Trophoblast cell (in vitro differentiated cells and primary cell): Measurements from ENCODE around the gene GAK.

Experiments used
- DNase-seq, 2 donors: peaks; one replicate each; pipeline ENCODE4 v3.0.0-alpha.2; 2016
- H2AFZ ChIP-seq: 2 replicates; pipeline ENCODE4 v1.6.1; 2013; ENCODE audit warnings: low read length, moderate library complexity, mild to moderate bottlenecking; ENCODE audit not compliant: insufficient read depth, poor library complexity
- H2AK5ac ChIP-seq: 2 replicates; pipeline ENCODE4 v1.6.1; 2013; ENCODE audit warnings: mild to moderate bottlenecking, low read length
- H2BK120ac ChIP-seq: 2 replicates; pipeline ENCODE4 v1.6.1; 2013; ENCODE audit warnings: low read length, mild to moderate bottlenecking, moderate library complexity; ENCODE audit not compliant: insufficient read depth, poor library complexity
- H2BK12ac ChIP-seq: 2 replicates; pipeline ENCODE4 v1.6.1; 2013; ENCODE audit warnings: mild to moderate bottlenecking, low read length, moderate library complexity
- H2BK5ac ChIP-seq: 2 replicates; pipeline ENCODE4 v1.6.1; 2013; ENCODE audit warnings: low read length, low read depth, moderate library complexity, mild to moderate bottlenecking; ENCODE audit not compliant: poor library complexity
- H3K14ac ChIP-seq: 2 replicates; pipeline ENCODE4 v1.6.1; 2013; ENCODE audit warnings: mild to moderate bottlenecking, low read length
- H3K18ac ChIP-seq: 2 replicates; pipeline ENCODE4 v1.6.1; 2013; ENCODE audit warnings: mild to moderate bottlenecking, low read length
- H3K23ac ChIP-seq: 2 replicates; pipeline ENCODE4 v1.6.1; 2013; ENCODE audit warnings: low read length
- H3K27ac ChIP-seq: 2 replicates; pipeline ENCODE4 v1.5.1; 2013; ENCODE audit warnings: low read depth, mild to moderate bottlenecking, inconsistent platforms, low read length, moderate library complexity
- H3K27me3 ChIP-seq: 2 replicates; pipeline ENCODE4 v1.6.1; 2013; ENCODE audit warnings: inconsistent platforms, mild to moderate bottlenecking, low read length, moderate library complexity; ENCODE audit not compliant: insufficient read depth
- H3K36me3 ChIP-seq, 2 experiments: 1 replicate in 1 of 2; 2 replicates in 1 of 2; pipeline ENCODE4 v1.6.1; 2013; ENCODE audit warnings: low read length in 2 of 2, mild to moderate bottlenecking in 2 of 2, moderate library complexity in 1 of 2; ENCODE audit not compliant: insufficient read depth in 2 of 2, control insufficient read depth in 1 of 2
- H3K4ac ChIP-seq: 2 replicates; pipeline ENCODE4 v1.6.1; 2013; ENCODE audit warnings: low read depth, mild to moderate bottlenecking, low read length, moderate library complexity
- H3K4me1 ChIP-seq, 2 experiments: 1 replicate in 1 of 2; 2 replicates in 1 of 2; pipeline ENCODE4 v1.6.1; 2013; ENCODE audit warnings: low read length in 2 of 2, mild to moderate bottlenecking in 2 of 2, moderate library complexity in 1 of 2; ENCODE audit not compliant: insufficient read depth in 2 of 2, control insufficient read depth in 1 of 2
- H3K4me2 ChIP-seq: 2 replicates; pipeline ENCODE4 v1.6.1; 2013; ENCODE audit warnings: inconsistent platforms, mild to moderate bottlenecking, low read length, moderate library complexity
- H3K4me3 ChIP-seq: 2 replicates; pipeline ENCODE4 v1.5.1; 2013; ENCODE audit warnings: mild to moderate bottlenecking, low read depth, low read length, inconsistent platforms
- H3K79me1 ChIP-seq: one replicate; pipeline ENCODE4 v1.6.1; 2013; ENCODE audit warnings: low read length
- H3K79me2 ChIP-seq: 2 replicates; pipeline ENCODE4 v1.6.1; 2013; ENCODE audit warnings: low read length, mild to moderate bottlenecking; ENCODE audit not compliant: control insufficient read depth, insufficient read depth, poor library complexity
- H3K9ac ChIP-seq: 2 replicates; pipeline ENCODE4 v1.6.1; 2013; ENCODE audit warnings: mild to moderate bottlenecking, low read length
- H3K9me3 ChIP-seq: 2 replicates; pipeline ENCODE4 v1.6.1; 2013; ENCODE audit warnings: low read depth, mild to moderate bottlenecking, control low read depth, inconsistent platforms, low read length; ENCODE audit not compliant: insufficient read depth
- H4K12ac ChIP-seq: 2 replicates; pipeline ENCODE4 v1.6.1; 2013; ENCODE audit warnings: low read depth, mild to moderate bottlenecking, low read length, moderate library complexity
- H4K8ac ChIP-seq: 2 replicates; pipeline ENCODE4 v1.6.1; 2013; ENCODE audit warnings: low read depth, mild to moderate bottlenecking, low read length, moderate library complexity
- H4K91ac ChIP-seq: one replicate; pipeline ENCODE4 v1.6.1; 2013; ENCODE audit warnings: low read depth, mild to moderate bottlenecking, low read length, moderate library complexity
- WGBS: extraction: QIAGEN DNeasy Blood & Tissue Kit; methylation state at CpG from one replicate; pipeline ENCODE4 v1.1.7; 2013; ENCODE audit warnings: missing lambda C conversion rate; ENCODE audit not compliant: insufficient read length, insufficient coverage; ENCODE audit errors: extremely low coverage; 5-methylcytosine and 5-hydroxymethylcytosine counted together

Gene GAK

GRCh38 chr4:868421-868820 is 63.7 kb downstream of the GAK start:
- H4K91ac ChIP-seq = no peak overlapping the region
- H3K27ac ChIP-seq = no peak overlapping the region
- H3K4ac ChIP-seq = no peak overlapping the region
- no peaks in the 10 kb centered on the region for H3K4me1 ChIP-seq
- H3K14ac ChIP-seq = no peak overlapping the region
- no peak overlapping the region for H4K8ac ChIP-seq
- no peak overlapping the region for H3K4me3 ChIP-seq
- H3K23ac ChIP-seq = no peak overlapping the region
- H3K27me3 ChIP-seq = no peaks in the 10 kb centered on the region
- H2BK120ac ChIP-seq = no peak overlapping the region
- no peak overlapping the region for H2BK5ac ChIP-seq
- WGBS = no CpG with 5 or more reads among the region's 21 CpGs
- no peaks in the 10 kb centered on the region for H3K79me2 ChIP-seq
- no peak overlapping the region for H4K12ac ChIP-seq
- no peak overlapping the region for H3K9ac ChIP-seq
- no peak for DNase-seq
- no peak overlapping the region for H2BK12ac ChIP-seq
- H2AK5ac ChIP-seq = no peak overlapping the region
- peaks cover 11% of the 10 kb centered on the region for H3K9me3 ChIP-seq
- no peak overlapping the region for H2AFZ ChIP-seq
- no peak overlapping the region for H3K18ac ChIP-seq
- peaks cover 87 to 88% of the 10 kb centered on the region in 2 experiments for H3K36me3 ChIP-seq
- H3K79me1 ChIP-seq = no peaks in the 10 kb centered on the region
- no peak overlapping the region for H3K4me2 ChIP-seq

DNA sequence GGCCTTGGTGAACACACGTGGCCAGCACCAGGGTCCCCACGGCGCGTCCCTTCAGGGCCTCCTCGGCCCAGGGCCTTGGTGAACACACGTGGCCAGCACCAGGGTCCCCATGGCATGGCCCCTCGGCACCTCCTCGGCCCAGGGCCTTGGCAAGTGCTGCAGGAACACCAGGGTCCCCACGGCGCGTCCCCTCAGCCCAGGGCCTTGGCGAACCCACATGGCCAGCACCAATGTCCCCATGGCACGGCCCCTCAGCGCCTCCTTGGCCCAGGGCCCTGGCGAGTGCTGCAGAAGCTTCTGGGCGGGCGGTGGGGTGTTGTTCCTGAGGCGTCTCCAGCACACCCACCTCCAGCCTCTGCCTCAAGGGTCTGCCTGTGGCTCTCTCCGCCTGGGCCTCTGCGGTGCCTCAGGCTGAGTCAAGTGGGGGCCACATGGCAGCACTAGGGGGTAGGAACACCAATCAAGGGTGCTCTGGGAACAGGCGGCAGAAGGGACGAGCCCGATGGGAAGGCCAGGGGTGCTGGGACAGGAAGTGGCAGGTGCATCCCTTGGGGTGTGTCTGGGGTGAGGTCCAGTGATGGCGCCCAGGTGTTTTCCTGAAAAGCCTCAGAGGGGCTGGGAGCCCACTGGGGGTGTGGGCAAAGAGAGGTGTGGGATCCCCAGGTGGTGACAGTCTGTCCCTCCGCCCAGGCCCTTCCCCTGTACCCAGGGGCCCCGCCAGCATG is 64.4 kb downstream of the GAK start:
- H3K23ac ChIP-seq = no peak overlapping the region
- no peak overlapping the region for H2AK5ac ChIP-seq
- H3K27ac ChIP-seq = no peak overlapping the region
- no peak overlapping the region for H3K4me2 ChIP-seq
- H4K91ac ChIP-seq = no peak overlapping the region
- H3K9me3 ChIP-seq = peaks cover 11% of the 10 kb centered on the region
- H3K9ac ChIP-seq = no peak overlapping the region
- H3K79me2 ChIP-seq = no peaks in the 10 kb centered on the region
- H3K79me1 ChIP-seq = no peaks in the 10 kb centered on the region
- H3K4me1 ChIP-seq = no peaks in the 10 kb centered on the region
- no peak overlapping the region for H3K4me3 ChIP-seq
- WGBS = no CpG with 5 or more reads among the region's 26 CpGs
- no peak for DNase-seq
- H4K12ac ChIP-seq = no peak overlapping the region
- peaks cover 88 to 91% of the 10 kb centered on the region in 2 experiments for H3K36me3 ChIP-seq
- no peak overlapping the region for H3K4ac ChIP-seq
- no peak overlapping the region for H2AFZ ChIP-seq
- H2BK5ac ChIP-seq = no peak overlapping the region
- H3K14ac ChIP-seq = no peak overlapping the region
- no peak overlapping the region for H3K18ac ChIP-seq
- H2BK12ac ChIP-seq = no peak overlapping the region
- H3K27me3 ChIP-seq = no peaks in the 10 kb centered on the region
- no peak overlapping the region for H2BK120ac ChIP-seq
- H4K8ac ChIP-seq = no peak overlapping the region

DNA sequence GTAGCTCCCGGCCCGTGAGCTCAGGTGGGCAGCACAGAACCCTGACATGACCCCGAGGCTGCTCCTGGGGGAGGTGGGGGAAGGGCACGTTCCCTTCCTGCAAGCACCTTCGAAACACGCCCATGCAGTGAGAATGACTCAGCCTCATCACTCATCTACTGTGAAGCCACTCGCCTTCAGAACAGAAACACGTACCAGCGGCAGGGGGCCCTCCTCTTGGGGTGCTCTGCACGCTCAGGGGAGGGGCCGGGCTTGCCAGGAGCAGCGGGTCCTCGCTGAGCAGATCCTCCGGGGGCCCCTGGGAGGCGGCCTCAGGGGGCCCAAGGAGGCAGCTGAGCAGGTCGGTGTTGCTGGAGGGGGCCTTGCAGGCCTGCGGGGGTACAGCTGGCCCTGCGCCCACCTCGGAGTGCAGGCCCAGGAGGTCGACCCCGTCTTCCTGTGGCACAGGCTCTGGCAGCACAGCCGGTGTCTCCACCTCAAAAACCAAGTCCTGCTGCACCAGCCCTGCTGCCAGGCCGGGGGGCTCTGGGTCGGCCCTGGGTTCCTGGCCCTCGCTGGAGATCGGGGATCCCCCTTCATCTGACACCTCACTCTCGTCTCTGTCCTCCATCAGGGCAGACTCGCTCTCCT is 65.2 kb downstream of the GAK start:
- Histone ChIP-seq H3K23ac (no peak overlapping the region), H3K4me1 (no peaks in the 10 kb centered on the region), H4K8ac (no peak overlapping the region), H3K9me3 (peaks cover 11% of the 10 kb centered on the region), H3K4me2 (no peak overlapping the region), H4K91ac (no peak overlapping the region), H3K4me3 (no peak overlapping the region), H3K27ac (no peak overlapping the region), H3K4ac (no peak overlapping the region), H3K14ac (no peak overlapping the region), H3K18ac (no peak overlapping the region), H2BK12ac (no peak overlapping the region), H4K12ac (no peak overlapping the region), H3K9ac (no peak overlapping the region), H3K79me1 (no peaks in the 10 kb centered on the region), H2AK5ac (no peak overlapping the region), H3K79me2 (no peaks in the 10 kb centered on the region), H3K27me3 (no peaks in the 10 kb centered on the region), H3K36me3 (peaks cover 85 to 89% of the 10 kb centered on the region in 2 experiments), H2BK120ac (no peak overlapping the region), H2AFZ (no peak overlapping the region), H2BK5ac (no peak overlapping the region)
- no peak for DNase-seq
- WGBS = no CpG with 5 or more reads among the region's 28 CpGs

- no peak overlapping the region for H2AFZ ChIP-seq
- H2BK12ac ChIP-seq = no peak overlapping the region
- DNase-seq = no peak
- no peak overlapping the region for H2BK120ac ChIP-seq
- no peak overlapping the region for H2AK5ac ChIP-seq
- no peak overlapping the region for H3K4ac ChIP-seq
- H3K4me2 ChIP-seq = no peak overlapping the region
- no peak overlapping the region for H4K8ac ChIP-seq
- no peaks in the 10 kb centered on the region for H3K79me2 ChIP-seq
- no peak overlapping the region for H3K23ac ChIP-seq
- H3K27ac ChIP-seq = no peak overlapping the region
- peaks cover 83 to 89% of the 10 kb centered on the region in 2 experiments for H3K36me3 ChIP-seq
- no peak overlapping the region for H3K14ac ChIP-seq
- H3K9me3 ChIP-seq = peaks cover 11% of the 10 kb centered on the region
- H4K91ac ChIP-seq = no peak overlapping the region
- H3K4me3 ChIP-seq = no peak overlapping the region
- no peaks in the 10 kb centered on the region for H3K79me1 ChIP-seq
- no peaks in the 10 kb centered on the region for H3K4me1 ChIP-seq
- no CpG with 5 or more reads among the region's 24 CpGs for WGBS
- no peak overlapping the region for H3K18ac ChIP-seq
- H2BK5ac ChIP-seq = no peak overlapping the region
- H3K27me3 ChIP-seq = no peaks in the 10 kb centered on the region
- H3K9ac ChIP-seq = no peak overlapping the region
- H4K12ac ChIP-seq = no peak overlapping the region
Measured at GRCh38 chr4:866068-866760, 65.9 kb downstream of the GAK start.
